HL-60 (cell line): ENCODE data around the gene MCCD1.
"Not testable (repeated sequence)": the region's sequence is repeated elsewhere in the genome, so short reads cannot be mapped to it uniquely, and the experiment has no call there.

Source experiments
- DNase-seq, 2 experiments: peaks; one replicate each; pipeline ENCODE4 v3.0.0-alpha.2; 2010 to 2020; ENCODE audit warnings: low read depth in 1 of 2, low spot score in 1 of 2
- H3K27ac ChIP-seq: fragments of 250-450 bp; sonication (Bioruptor Pico); replicated peaks from 2 replicates; pipeline ENCODE4 v1.5.1; 2020; ENCODE audit warnings: mild to moderate bottlenecking, moderate library complexity
- H3K27me3 ChIP-seq: fragments of 250-450 bp; sonication (Bioruptor Pico); 2 replicates; pipeline ENCODE4 v1.5.1; 2021; ENCODE audit warnings: mild to moderate bottlenecking, moderate library complexity; ENCODE audit not compliant: insufficient read depth, poor library complexity, severe bottlenecking
- H3K4me3 ChIP-seq: replicated peaks from 2 replicates; pipeline ENCODE4 v1.5.1; 2011; ENCODE audit warnings: mild to moderate bottlenecking, control low read depth, low read length; ENCODE audit not compliant: insufficient read depth
- GABPA ChIP-seq: IDR thresholded peaks from 2 replicates; pipeline ENCODE4 v1.6.1; 2012; ENCODE audit warnings: low read depth
- POLR2AphosphoS5 ChIP-seq: IDR thresholded peaks from 2 replicates; pipeline ENCODE4 v1.6.1; 2012; ENCODE audit warnings: low read depth
- SPI1 ChIP-seq: IDR thresholded peaks from 2 replicates; pipeline ENCODE4 v1.6.1; 2012; ENCODE audit warnings: low read depth, mild to moderate bottlenecking, borderline replicate concordance
- TF ChIP-seq, protein P1 (sequence below): IDR thresholded peaks from one replicate; pipeline ENCODE4 v1.5.1; 2011; ENCODE audit warnings: low read length, control low read depth, inconsistent platforms; ENCODE audit not compliant: insufficient read depth
- TF ChIP-seq, protein P2 (sequence below): IDR thresholded peaks from 2 replicates; pipeline ENCODE4 v1.6.1; 2012; ENCODE audit warnings: low read depth; ENCODE audit not compliant: insufficient replicate concordance

Gene MCCD1

GRCh38 chr6:31551371-31551770 is 22.6 kb downstream of the MCCD1 start:
- H3K27ac ChIP-seq, result peak overlapping the region; percentile 12
- H3K27me3 ChIP-seq, H3K4me3 ChIP-seq: not testable (repeated sequence)
- TF ChIP-seq SPI1, result peak; percentile 20; the same call in 1 of the 2 replicates
- TF ChIP-seq, protein P1, sequence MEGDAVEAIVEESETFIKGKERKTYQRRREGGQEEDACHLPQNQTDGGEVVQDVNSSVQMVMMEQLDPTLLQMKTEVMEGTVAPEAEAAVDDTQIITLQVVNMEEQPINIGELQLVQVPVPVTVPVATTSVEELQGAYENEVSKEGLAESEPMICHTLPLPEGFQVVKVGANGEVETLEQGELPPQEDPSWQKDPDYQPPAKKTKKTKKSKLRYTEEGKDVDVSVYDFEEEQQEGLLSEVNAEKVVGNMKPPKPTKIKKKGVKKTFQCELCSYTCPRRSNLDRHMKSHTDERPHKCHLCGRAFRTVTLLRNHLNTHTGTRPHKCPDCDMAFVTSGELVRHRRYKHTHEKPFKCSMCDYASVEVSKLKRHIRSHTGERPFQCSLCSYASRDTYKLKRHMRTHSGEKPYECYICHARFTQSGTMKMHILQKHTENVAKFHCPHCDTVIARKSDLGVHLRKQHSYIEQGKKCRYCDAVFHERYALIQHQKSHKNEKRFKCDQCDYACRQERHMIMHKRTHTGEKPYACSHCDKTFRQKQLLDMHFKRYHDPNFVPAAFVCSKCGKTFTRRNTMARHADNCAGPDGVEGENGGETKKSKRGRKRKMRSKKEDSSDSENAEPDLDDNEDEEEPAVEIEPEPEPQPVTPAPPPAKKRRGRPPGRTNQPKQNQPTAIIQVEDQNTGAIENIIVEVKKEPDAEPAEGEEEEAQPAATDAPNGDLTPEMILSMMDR, result peak; percentile 55
- DNase-seq, result peak; percentile 72 to 92

DNA sequence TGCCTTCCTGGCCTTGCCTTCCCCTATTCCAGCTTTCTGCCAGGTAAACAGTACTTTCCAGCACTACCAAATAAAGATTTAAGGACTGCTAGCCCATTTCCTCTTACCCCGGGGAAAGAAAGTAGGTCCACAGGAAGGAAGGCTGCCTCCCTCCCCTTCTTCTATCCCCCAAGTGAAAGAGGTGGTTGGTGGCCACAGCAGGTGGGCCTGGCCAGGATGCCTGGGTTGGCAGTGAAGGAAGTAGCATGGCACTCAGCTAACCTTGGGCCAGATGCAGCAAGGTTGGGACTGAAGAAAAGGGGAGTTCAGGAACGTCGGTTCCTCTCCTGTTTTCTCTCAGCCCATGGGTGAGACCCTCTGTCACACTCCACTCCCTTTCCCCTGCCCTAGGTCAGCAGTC is 27.5 kb downstream of the MCCD1 start:
- H3K4me3 ChIP-seq, result no peak overlapping the region
- no peak for DNase-seq
- H3K27me3 ChIP-seq, result no peaks in the 10 kb centered on the region
- TF ChIP-seq GABPA (no peak), SPI1 (no peak), POLR2AphosphoS5 (no peak)
- TF ChIP-seq, protein P2, sequence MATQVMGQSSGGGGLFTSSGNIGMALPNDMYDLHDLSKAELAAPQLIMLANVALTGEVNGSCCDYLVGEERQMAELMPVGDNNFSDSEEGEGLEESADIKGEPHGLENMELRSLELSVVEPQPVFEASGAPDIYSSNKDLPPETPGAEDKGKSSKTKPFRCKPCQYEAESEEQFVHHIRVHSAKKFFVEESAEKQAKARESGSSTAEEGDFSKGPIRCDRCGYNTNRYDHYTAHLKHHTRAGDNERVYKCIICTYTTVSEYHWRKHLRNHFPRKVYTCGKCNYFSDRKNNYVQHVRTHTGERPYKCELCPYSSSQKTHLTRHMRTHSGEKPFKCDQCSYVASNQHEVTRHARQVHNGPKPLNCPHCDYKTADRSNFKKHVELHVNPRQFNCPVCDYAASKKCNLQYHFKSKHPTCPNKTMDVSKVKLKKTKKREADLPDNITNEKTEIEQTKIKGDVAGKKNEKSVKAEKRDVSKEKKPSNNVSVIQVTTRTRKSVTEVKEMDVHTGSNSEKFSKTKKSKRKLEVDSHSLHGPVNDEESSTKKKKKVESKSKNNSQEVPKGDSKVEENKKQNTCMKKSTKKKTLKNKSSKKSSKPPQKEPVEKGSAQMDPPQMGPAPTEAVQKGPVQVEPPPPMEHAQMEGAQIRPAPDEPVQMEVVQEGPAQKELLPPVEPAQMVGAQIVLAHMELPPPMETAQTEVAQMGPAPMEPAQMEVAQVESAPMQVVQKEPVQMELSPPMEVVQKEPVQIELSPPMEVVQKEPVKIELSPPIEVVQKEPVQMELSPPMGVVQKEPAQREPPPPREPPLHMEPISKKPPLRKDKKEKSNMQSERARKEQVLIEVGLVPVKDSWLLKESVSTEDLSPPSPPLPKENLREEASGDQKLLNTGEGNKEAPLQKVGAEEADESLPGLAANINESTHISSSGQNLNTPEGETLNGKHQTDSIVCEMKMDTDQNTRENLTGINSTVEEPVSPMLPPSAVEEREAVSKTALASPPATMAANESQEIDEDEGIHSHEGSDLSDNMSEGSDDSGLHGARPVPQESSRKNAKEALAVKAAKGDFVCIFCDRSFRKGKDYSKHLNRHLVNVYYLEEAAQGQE, result no peak
- TF ChIP-seq, protein P1, result no peak
- H3K27ac ChIP-seq, result no peak overlapping the region

- peak overlapping the region; percentile 92 for H3K27ac ChIP-seq
- peak overlapping the region; percentile 8 for H3K4me3 ChIP-seq
- no peaks in the 10 kb centered on the region for H3K27me3 ChIP-seq
- peak; percentile 51 to 59 for DNase-seq
- TF ChIP-seq GABPA (no peak), SPI1 (no peak), POLR2AphosphoS5 (no peak)
- TF ChIP-seq, protein P1, result no peak
- TF ChIP-seq, protein P2, result no peak
Observed at GRCh38 chr6:31557443-31558317, 28.9 kb downstream of the MCCD1 start.

GRCh38 chr6:31558318-31558625 is 29.5 kb downstream of the MCCD1 start:
- no peaks in the 10 kb centered on the region for H3K27me3 ChIP-seq
- TF ChIP-seq SPI1, result no peak
- TF ChIP-seq GABPA, result no peak
- TF ChIP-seq, protein P1, result no peak
- TF ChIP-seq, protein P2, result no peak
- no peak for TF ChIP-seq POLR2AphosphoS5
- no peak for DNase-seq
- peak overlapping the region; percentile 0; the same call in 1 of the 2 replicates for H3K4me3 ChIP-seq
- peak overlapping the region; percentile 92 for H3K27ac ChIP-seq
